ENCODE data around the gene ST7. TPM values are rescaled to one million over a fixed set of nuclear protein-coding genes. Genes with fewer than 3 reads are reported as not detected.
A peak's percentile ranks its signal among the peaks of the same experiment; 100 is the strongest.

The ST7 gene
- total and polyA plus RNA-seq, 2 donors from 2014 or later = 21.5 to 29.8 TPM

- Histone ChIP-seq H3K4me3 (ENCODE audit: low read length in 3 of 3) (no peak overlapping the region), H3K36me3 (ENCODE audit: control insufficient read depth in 2 of 3, insufficient read depth in 3 of 3, low read length in 3 of 3) (no peaks in the 10 kb centered on the region), H3K9ac (ENCODE audit: low read length in 3 of 3) (no peak overlapping the region), H3K4me1 (ENCODE audit: control insufficient read depth in 2 of 3, insufficient read depth in 2 of 3, low read depth in 1 of 3, low read length in 3 of 3) (peaks cover 0 to 4% (median 0%) of the 10 kb centered on the region in 3 donors), H3K27me3 (ENCODE audit: control insufficient read depth, insufficient read depth, low read length) (no peaks in the 10 kb centered on the region), H3K9me3 (ENCODE audit: control insufficient read depth in 2 of 3, insufficient read depth in 1 of 3, low read length in 3 of 3) (no peaks in the 10 kb centered on the region), H3K27ac (ENCODE audit: low read depth in 2 of 2, low read length in 2 of 2) (no peak overlapping the region)
- DNase-seq = no peak
- TF ChIP-seq CTCF (IDR thresholded peaks at IDR 0.05; ENCODE audit: borderline replicate concordance, extremely low read depth, insufficient read depth) = no peak
- intact Hi-C loops (cut with DNase I) = no loop called here
- no peak for FAIRE-seq
Measured at GRCh38 chr7:117148971-117149370, 195.7 kb downstream of the ST7 start.

- peaks cover 0 to 4% (median 0%) of the 10 kb centered on the region in 3 donors for H3K4me1 ChIP-seq (ENCODE audit: control insufficient read depth in 2 of 3, insufficient read depth in 2 of 3, low read depth in 1 of 3, low read length in 3 of 3)
- FAIRE-seq (no peak), DNase-seq (no peak)
- H3K27me3 ChIP-seq (ENCODE audit: control insufficient read depth, insufficient read depth, low read length) = no peaks in the 10 kb centered on the region
- TF ChIP-seq CTCF (IDR thresholded peaks at IDR 0.05; ENCODE audit: borderline replicate concordance, extremely low read depth, insufficient read depth) = no peak
- H3K9ac ChIP-seq (ENCODE audit: low read length in 3 of 3) = no peak overlapping the region
- no peaks in the 10 kb centered on the region for H3K9me3 ChIP-seq (ENCODE audit: control insufficient read depth in 2 of 3, insufficient read depth in 1 of 3, low read length in 3 of 3)
- no peak overlapping the region for H3K27ac ChIP-seq (ENCODE audit: low read depth in 2 of 2, low read length in 2 of 2)
- no peak overlapping the region for H3K4me3 ChIP-seq (ENCODE audit: low read length in 3 of 3)
- intact Hi-C loops (cut with DNase I) = no loop called here
- no peaks in the 10 kb centered on the region for H3K36me3 ChIP-seq (ENCODE audit: control insufficient read depth in 2 of 3, insufficient read depth in 3 of 3, low read length in 3 of 3)
Measured at GRCh38 chr7:117149692-117150091, 196.4 kb downstream of the ST7 start.

GRCh38 chr7:117152213-117153007, 199.1 kb downstream of the ST7 start:
- intact Hi-C loops (cut with DNase I) = no loop called here
- no peaks in the 10 kb centered on the region for H3K27me3 ChIP-seq (ENCODE audit: control insufficient read depth, insufficient read depth, low read length)
- peak overlapping the region in 1 of 2 donors; percentile 27 for H3K27ac ChIP-seq (ENCODE audit: low read depth in 2 of 2, low read length in 2 of 2)
- H3K9ac ChIP-seq (ENCODE audit: low read length in 3 of 3) = no peak overlapping the region
- H3K9me3 ChIP-seq (ENCODE audit: control insufficient read depth in 2 of 3, insufficient read depth in 1 of 3, low read length in 3 of 3) = no peaks in the 10 kb centered on the region
- FAIRE-seq (no peak), DNase-seq (peak in 2 of 5 donors; percentile 14 to 27)
- peaks cover 0 to 2% (median 0%) of the 10 kb centered on the region in 3 donors for H3K36me3 ChIP-seq (ENCODE audit: control insufficient read depth in 2 of 3, insufficient read depth in 3 of 3, low read length in 3 of 3)
- TF ChIP-seq CTCF (IDR thresholded peaks at IDR 0.05; ENCODE audit: borderline replicate concordance, extremely low read depth, insufficient read depth) = no peak
- H3K4me3 ChIP-seq (ENCODE audit: low read length in 3 of 3) = no peak overlapping the region
- peaks cover 0 to 9% (median 0%) of the 10 kb centered on the region in 3 donors for H3K4me1 ChIP-seq (ENCODE audit: control insufficient read depth in 2 of 3, insufficient read depth in 2 of 3, low read depth in 1 of 3, low read length in 3 of 3)

Measured in kidney (tissue), 14 donors.